SK-N-SH (cell line): ENCODE results near the gene GRK5. TPM values are rescaled to one million over a fixed set of nuclear protein-coding genes. Genes with fewer than 3 reads are reported as not detected.

Experiments used
- CTCF ChIA-PET: fragments of 300-600, 350-600 bp; formaldehyde crosslinking; extraction: SDS; loops from one replicate; lab custom pipeline; 2021; lab: Yijun Ruan, JAX
- POLR2A ChIA-PET: fragments of 350-600 bp; sonication (Branson Sonifier 250); formaldehyde crosslinking; extraction: SDS; loops from one replicate; lab custom pipeline; 2020; ENCODE audit warnings: antibody characterized with exemption, inconsistent platforms; lab: Yijun Ruan, JAX
- DNase-seq: peaks from one replicate; pipeline ENCODE4 v3.0.0; 2012
- H2AFZ ChIP-seq: fragments of 200-600 bp; sonication (generic); 2 replicates; pipeline ENCODE4 v1.8.1; 2016; ENCODE audit warnings: antibody characterized with exemption, mild to moderate bottlenecking, low read depth
- H3F3A ChIP-seq: fragments of 200-600 bp; sonication (generic); replicated peaks from 2 replicates; pipeline ENCODE3; 2016; ENCODE audit warnings: antibody characterized with exemption, mild to moderate bottlenecking; ENCODE audit not compliant: insufficient read depth
- H3K27ac ChIP-seq, 2 experiments: fragments of 200-500 bp in 1 of 2; fragments of 200-600 bp in 1 of 2; sonication (Bioruptor generic) in 1 of 2; sonication (generic), shearing (Covaris generic) in 1 of 2; 2 replicates each; pipeline versions ENCODE4 v1.5.1 to v1.6.1; 2014 to 2016; ENCODE audit warnings: low read depth in 2 of 2, inconsistent platforms in 1 of 2, low read length in 1 of 2, mild to moderate bottlenecking in 1 of 2, mixed read lengths in 1 of 2
- H3K27me3 ChIP-seq: fragments of 200-600 bp; sonication (generic), shearing (Covaris generic); 2 replicates; pipeline ENCODE4 v1.6.1; 2016; ENCODE audit warnings: mixed run types; ENCODE audit not compliant: insufficient read depth
- H3K36me3 ChIP-seq, 2 experiments: fragments of 200-500 bp in 1 of 2; fragments of 200-600 bp in 1 of 2; sonication (Bioruptor generic) in 1 of 2; sonication (generic) in 1 of 2; replicated peaks in 1 of 2; 2 replicates each; pipeline versions ENCODE3 to v1.5.1; 2014 to 2016; ENCODE audit warnings: low read length in 1 of 2, mild to moderate bottlenecking in 1 of 2; ENCODE audit not compliant: insufficient read depth in 2 of 2, control insufficient read depth in 1 of 2
- H3K4me1 ChIP-seq, 2 experiments: fragments of 200-500 bp in 1 of 2; fragments of 200-600 bp in 1 of 2; sonication (Bioruptor generic) in 1 of 2; sonication (generic), shearing (Covaris generic) in 1 of 2; 2 replicates each; pipeline versions ENCODE4 v1.5.1 to v1.6.1; 2014 to 2016; ENCODE audit warnings: low read depth in 1 of 2, low read length in 1 of 2, mixed run types in 1 of 2; ENCODE audit not compliant: insufficient read depth in 2 of 2, control insufficient read depth in 1 of 2
- H3K4me2 ChIP-seq: fragments of 200-600 bp; sonication (generic), shearing (Covaris generic); 2 replicates; pipeline ENCODE4 v1.6.1; 2017; ENCODE audit warnings: mixed run types
- H3K4me3 ChIP-seq, 2 experiments: fragments of 200-500 bp in 1 of 2; fragments of 200-600 bp in 1 of 2; sonication (Bioruptor generic) in 1 of 2; sonication (generic), shearing (Covaris generic) in 1 of 2; 2 replicates each; pipeline versions ENCODE4 v1.5.1 to v1.8.1; 2014 to 2016; ENCODE audit warnings: low read depth in 2 of 2, inconsistent platforms in 1 of 2, low read length in 1 of 2, mild to moderate bottlenecking in 1 of 2, mixed read lengths in 1 of 2, moderate library complexity in 1 of 2
- H3K79me2 ChIP-seq: fragments of 200-600 bp; sonication (generic); 2 replicates; pipeline ENCODE4 v1.8.1; 2017; ENCODE audit warnings: mild to moderate bottlenecking; ENCODE audit not compliant: insufficient read depth
- H3K9ac ChIP-seq: fragments of 200-600 bp; sonication (generic); 2 replicates; pipeline ENCODE4 v1.6.1; 2017; ENCODE audit warnings: mixed run types
- H3K9me2 ChIP-seq: fragments of 200-600 bp; sonication (generic); 2 replicates; pipeline ENCODE4 v1.6.1; 2017; ENCODE audit warnings: mixed run types
- H3K9me3 ChIP-seq: fragments of 200-600 bp; sonication (generic); 2 replicates; pipeline ENCODE4 v1.6.1; 2017; ENCODE audit warnings: mixed run types, mild to moderate bottlenecking, moderate library complexity
- H4K20me1 ChIP-seq: fragments of 200-600 bp; sonication (generic); 2 replicates; pipeline ENCODE4 v1.6.1; 2017; ENCODE audit warnings: mild to moderate bottlenecking, mixed run types; ENCODE audit not compliant: insufficient read depth
- ELF1 ChIP-seq: IDR thresholded peaks from 2 replicates; pipeline ENCODE4 v1.4.0; 2012
- EP300 ChIP-seq, 2 experiments: IDR thresholded peaks; 2 replicates each; pipeline versions ENCODE4 v1.4.0 to v1.6.1; 2012; ENCODE audit warnings: borderline replicate concordance in 1 of 2, low read depth in 1 of 2, low read length in 1 of 2
- FOSL2 ChIP-seq: IDR thresholded peaks from 2 replicates; pipeline ENCODE4 v1.4.0; 2012; ENCODE audit warnings: low read depth, mild to moderate bottlenecking, moderate library complexity, borderline replicate concordance
- FOXJ3 ChIP-seq: sonication (generic); formaldehyde crosslinking; IDR thresholded peaks from 2 replicates; pipeline ENCODE4 v1.5.1; 2020; ENCODE audit warnings: mild to moderate bottlenecking, missing genetic modification reagents
- GATA2 ChIP-seq: sonication (generic); formaldehyde crosslinking; IDR thresholded peaks from 2 replicates; pipeline ENCODE4 v1.5.0; 2020; ENCODE audit warnings: mild to moderate bottlenecking, missing genetic modification reagents
- MXI1 ChIP-seq: IDR thresholded peaks from 2 replicates; pipeline ENCODE4 v1.6.1; 2012; ENCODE audit warnings: mild to moderate bottlenecking, low read depth, low read length, improper control_type of control experiment
- NFIC ChIP-seq: IDR thresholded peaks from 2 replicates; pipeline ENCODE4 v1.4.0; 2012; ENCODE audit warnings: borderline replicate concordance
- POLR2AphosphoS5 ChIP-seq: IDR thresholded peaks from 2 replicates; pipeline ENCODE4 v1.6.1; 2012; ENCODE audit warnings: low read depth, low read length
- RAD21 ChIP-seq: IDR thresholded peaks from 2 replicates; pipeline ENCODE4 v1.6.1; 2012; ENCODE audit warnings: mild to moderate bottlenecking, low read length
- RFX5 ChIP-seq: IDR thresholded peaks from 2 replicates; pipeline ENCODE4 v1.6.1; 2012; ENCODE audit warnings: mild to moderate bottlenecking, improper control_type of control experiment, low read length
- RXRA ChIP-seq: IDR thresholded peaks from 2 replicates; pipeline ENCODE4 v1.4.0; 2012; ENCODE audit warnings: low read depth, mild to moderate bottlenecking, borderline replicate concordance
- SMC3 ChIP-seq: IDR thresholded peaks from 2 replicates; pipeline ENCODE4 v1.6.1; 2012; ENCODE audit warnings: low read depth, low read length, improper control_type of control experiment
- TAF1 ChIP-seq: IDR thresholded peaks from 2 replicates; pipeline ENCODE4 v1.6.1; 2012; ENCODE audit warnings: low read depth, mild to moderate bottlenecking, low read length, moderate library complexity, borderline replicate concordance
- YY1 ChIP-seq: IDR thresholded peaks from 2 replicates; pipeline ENCODE4 v1.4.0; 2012; ENCODE audit warnings: low read depth, mild to moderate bottlenecking
- WGBS: methylation state at CpG from one replicate; pipeline ENCODE4 v1.1.6; 2017; ENCODE audit warnings: low lambda C conversion rate; 5-methylcytosine and 5-hydroxymethylcytosine counted together
- polyA plus RNA-seq, 3 experiments: library from polyadenylated mRNA; depleted of rRNA; stranded (reverse); fragments of >200 nt; gene quantifications; 2 replicates each; pipeline ENCODE4 v1.2.3, GENCODE V29; 2012
- TF ChIP-seq, protein P1 (sequence below): IDR thresholded peaks from 2 replicates; pipeline ENCODE4 v1.4.0; 2012; ENCODE audit warnings: low read depth
- TF ChIP-seq, protein P2 (sequence below): IDR thresholded peaks from 2 replicates; pipeline ENCODE4 v1.6.1; 2012; ENCODE audit warnings: mild to moderate bottlenecking, low read depth, low read length, moderate library complexity
- TF ChIP-seq, protein P3 (sequence below): fragments of 150-350 bp; IDR thresholded peaks from 2 replicates; pipeline ENCODE4 v1.6.1; 2017; ENCODE audit warnings: antibody characterized with exemption, low read length, low read depth, borderline replicate concordance
- TF ChIP-seq, protein P4 (sequence below): IDR thresholded peaks from 2 replicates; pipeline ENCODE4 v1.4.0; 2012; ENCODE audit warnings: low read depth, borderline replicate concordance
- TF ChIP-seq, protein P5 (sequence below): fragments of 150-350 bp; IDR thresholded peaks from 2 replicates; pipeline ENCODE4 v1.6.1; 2016; ENCODE audit warnings: mild to moderate bottlenecking, low read depth, low read length

The GRK5 gene
- polyA plus RNA-seq, 1 of the 3 experiments (the other 2 are of a cell fraction): 12.1 TPM

DNA sequence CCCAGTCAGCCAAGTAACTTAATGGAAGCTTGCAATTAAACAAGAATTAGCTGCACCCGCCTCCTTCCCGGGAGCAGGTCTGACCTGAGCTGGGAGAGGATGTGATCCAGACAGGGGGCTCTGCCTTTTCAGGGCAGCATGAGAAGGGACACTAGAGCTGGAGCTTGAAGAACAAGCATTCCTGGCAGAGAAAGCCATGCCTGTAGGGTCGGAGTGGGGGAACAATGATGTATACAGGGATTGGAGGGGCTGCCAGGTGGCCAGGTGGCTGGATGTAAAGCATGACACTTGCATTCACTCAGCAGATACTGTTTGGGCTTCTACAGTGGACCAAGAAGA is 112.5 kb downstream of the GRK5 start:
- Histone ChIP-seq H3K4me2 (no peak overlapping the region), H3K9me3 (no peaks in the 10 kb centered on the region), H3K36me3 (no peaks in the 10 kb centered on the region), H3K9me2 (no peaks in the 10 kb centered on the region), H3K4me1 (peaks cover 32 to 49% of the 10 kb centered on the region in 2 experiments; a peak in 3 of 4 replicates), H3K9ac (no peak overlapping the region), H2AFZ (no peak overlapping the region), H3F3A (peaks cover 15% of the 10 kb centered on the region), H4K20me1 (no peaks in the 10 kb centered on the region), H3K27ac (no peak overlapping the region; a peak in 1 of 4 replicates), H3K27me3 (no peaks in the 10 kb centered on the region), H3K4me3 (no peak overlapping the region), H3K79me2 (no peaks in the 10 kb centered on the region)
- WGBS: 94% methylated on average over 3 of the region's 3 CpGs
- ChIA-PET CTCF (interaction anchor here (1.6 kb wide), 1 partner anchor 126 kb away, joined by 4 read pairs; no protein-coding TSS in a partner anchor), POLR2A (no interaction called here)
- no peak for TF ChIP-seq RXRA
- no peak for TF ChIP-seq EP300 (IDR thresholded peaks at IDR 0.05; ENCODE audit: borderline replicate concordance in 1 of 2, low read depth in 1 of 2, low read length in 1 of 2)
- TF ChIP-seq FOSL2: no peak
- TF ChIP-seq RAD21: no peak
- TF ChIP-seq TAF1: no peak
- TF ChIP-seq GATA2 (CRISPR knock-in tag): no peak
- TF ChIP-seq, protein P1, sequence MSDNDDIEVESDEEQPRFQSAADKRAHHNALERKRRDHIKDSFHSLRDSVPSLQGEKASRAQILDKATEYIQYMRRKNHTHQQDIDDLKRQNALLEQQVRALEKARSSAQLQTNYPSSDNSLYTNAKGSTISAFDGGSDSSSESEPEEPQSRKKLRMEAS: no peak
- no peak for TF ChIP-seq YY1
- TF ChIP-seq MXI1: no peak
- TF ChIP-seq, protein P2, sequence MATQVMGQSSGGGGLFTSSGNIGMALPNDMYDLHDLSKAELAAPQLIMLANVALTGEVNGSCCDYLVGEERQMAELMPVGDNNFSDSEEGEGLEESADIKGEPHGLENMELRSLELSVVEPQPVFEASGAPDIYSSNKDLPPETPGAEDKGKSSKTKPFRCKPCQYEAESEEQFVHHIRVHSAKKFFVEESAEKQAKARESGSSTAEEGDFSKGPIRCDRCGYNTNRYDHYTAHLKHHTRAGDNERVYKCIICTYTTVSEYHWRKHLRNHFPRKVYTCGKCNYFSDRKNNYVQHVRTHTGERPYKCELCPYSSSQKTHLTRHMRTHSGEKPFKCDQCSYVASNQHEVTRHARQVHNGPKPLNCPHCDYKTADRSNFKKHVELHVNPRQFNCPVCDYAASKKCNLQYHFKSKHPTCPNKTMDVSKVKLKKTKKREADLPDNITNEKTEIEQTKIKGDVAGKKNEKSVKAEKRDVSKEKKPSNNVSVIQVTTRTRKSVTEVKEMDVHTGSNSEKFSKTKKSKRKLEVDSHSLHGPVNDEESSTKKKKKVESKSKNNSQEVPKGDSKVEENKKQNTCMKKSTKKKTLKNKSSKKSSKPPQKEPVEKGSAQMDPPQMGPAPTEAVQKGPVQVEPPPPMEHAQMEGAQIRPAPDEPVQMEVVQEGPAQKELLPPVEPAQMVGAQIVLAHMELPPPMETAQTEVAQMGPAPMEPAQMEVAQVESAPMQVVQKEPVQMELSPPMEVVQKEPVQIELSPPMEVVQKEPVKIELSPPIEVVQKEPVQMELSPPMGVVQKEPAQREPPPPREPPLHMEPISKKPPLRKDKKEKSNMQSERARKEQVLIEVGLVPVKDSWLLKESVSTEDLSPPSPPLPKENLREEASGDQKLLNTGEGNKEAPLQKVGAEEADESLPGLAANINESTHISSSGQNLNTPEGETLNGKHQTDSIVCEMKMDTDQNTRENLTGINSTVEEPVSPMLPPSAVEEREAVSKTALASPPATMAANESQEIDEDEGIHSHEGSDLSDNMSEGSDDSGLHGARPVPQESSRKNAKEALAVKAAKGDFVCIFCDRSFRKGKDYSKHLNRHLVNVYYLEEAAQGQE: no peak
- TF ChIP-seq, protein P3, sequence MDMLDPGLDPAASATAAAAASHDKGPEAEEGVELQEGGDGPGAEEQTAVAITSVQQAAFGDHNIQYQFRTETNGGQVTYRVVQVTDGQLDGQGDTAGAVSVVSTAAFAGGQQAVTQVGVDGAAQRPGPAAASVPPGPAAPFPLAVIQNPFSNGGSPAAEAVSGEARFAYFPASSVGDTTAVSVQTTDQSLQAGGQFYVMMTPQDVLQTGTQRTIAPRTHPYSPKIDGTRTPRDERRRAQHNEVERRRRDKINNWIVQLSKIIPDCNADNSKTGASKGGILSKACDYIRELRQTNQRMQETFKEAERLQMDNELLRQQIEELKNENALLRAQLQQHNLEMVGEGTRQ: no peak
- TF ChIP-seq ELF1: no peak
- no peak for TF ChIP-seq RFX5
- TF ChIP-seq FOXJ3 (CRISPR knock-in tag): no peak
- TF ChIP-seq, protein P4, sequence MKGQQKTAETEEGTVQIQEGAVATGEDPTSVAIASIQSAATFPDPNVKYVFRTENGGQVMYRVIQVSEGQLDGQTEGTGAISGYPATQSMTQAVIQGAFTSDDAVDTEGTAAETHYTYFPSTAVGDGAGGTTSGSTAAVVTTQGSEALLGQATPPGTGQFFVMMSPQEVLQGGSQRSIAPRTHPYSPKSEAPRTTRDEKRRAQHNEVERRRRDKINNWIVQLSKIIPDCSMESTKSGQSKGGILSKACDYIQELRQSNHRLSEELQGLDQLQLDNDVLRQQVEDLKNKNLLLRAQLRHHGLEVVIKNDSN: no peak
- no peak for TF ChIP-seq NFIC
- no peak for TF ChIP-seq POLR2AphosphoS5
- TF ChIP-seq SMC3: no peak
- TF ChIP-seq, protein P5, sequence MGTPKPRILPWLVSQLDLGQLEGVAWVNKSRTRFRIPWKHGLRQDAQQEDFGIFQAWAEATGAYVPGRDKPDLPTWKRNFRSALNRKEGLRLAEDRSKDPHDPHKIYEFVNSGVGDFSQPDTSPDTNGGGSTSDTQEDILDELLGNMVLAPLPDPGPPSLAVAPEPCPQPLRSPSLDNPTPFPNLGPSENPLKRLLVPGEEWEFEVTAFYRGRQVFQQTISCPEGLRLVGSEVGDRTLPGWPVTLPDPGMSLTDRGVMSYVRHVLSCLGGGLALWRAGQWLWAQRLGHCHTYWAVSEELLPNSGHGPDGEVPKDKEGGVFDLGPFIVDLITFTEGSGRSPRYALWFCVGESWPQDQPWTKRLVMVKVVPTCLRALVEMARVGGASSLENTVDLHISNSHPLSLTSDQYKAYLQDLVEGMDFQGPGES: no peak
- no peak for DNase-seq
